Panc1 (cell line): ENCODE results near the gene SLC44A3. TPM values are rescaled to one million over a fixed set of nuclear protein-coding genes. Genes with fewer than 3 reads are reported as not detected.

Source experiments
- ATAC-seq: fragments of 200-7000 bp; cut with Tn5 transposase; 2 replicates; pipeline ENCODE4 v1.9.1; 2020; ENCODE audit warnings: mild to moderate bottlenecking, moderate library complexity
- BruUV-seq: library from RNA; stranded (reverse); fragments of 400-500 nt; replicated peaks from 2 replicates; lab custom pipeline; 2021; lab: Mats Ljungman, UMichigan
- CTCF ChIA-PET: fragments of 300-600 bp; sonication (Branson Sonifier 250); formaldehyde crosslinking; loops from one replicate; lab custom pipeline; 2022; ENCODE audit warnings: antibody characterized with exemption; lab: Charles Lee
- POLR2A ChIA-PET: fragments of 300-600 bp; sonication (Branson Sonifier 250); formaldehyde crosslinking; loops from one replicate; lab custom pipeline; 2022; ENCODE audit warnings: antibody characterized with exemption; lab: Charles Lee
- DNase-seq: peaks from one replicate; pipeline ENCODE4 v3.0.0-alpha.2; 2010; ENCODE audit warnings: low read depth, low spot score
- H3K27ac ChIP-seq: 2 replicates; pipeline ENCODE4 v1.5.1; 2011; ENCODE audit warnings: mild to moderate bottlenecking, low read length, inconsistent platforms
- H3K27me3 ChIP-seq: fragments of 200-500 bp; sonication (Bioruptor generic); 2 replicates; pipeline ENCODE4 v1.6.0; 2014; ENCODE audit warnings: low read length, inconsistent platforms; ENCODE audit not compliant: control insufficient read depth, insufficient read depth
- H3K36me3 ChIP-seq: fragments of 200-500 bp; sonication (Bioruptor generic); 2 replicates; pipeline ENCODE4 v1.5.1; 2014; ENCODE audit warnings: inconsistent platforms, mild to moderate bottlenecking, low read length, moderate library complexity; ENCODE audit not compliant: control insufficient read depth, insufficient read depth
- H3K4me1 ChIP-seq: 2 replicates; pipeline ENCODE4 v1.5.1; 2011; ENCODE audit warnings: inconsistent platforms, mild to moderate bottlenecking, low read length, moderate library complexity; ENCODE audit not compliant: control insufficient read depth, insufficient read depth
- H3K4me3 ChIP-seq, 2 experiments: 2 replicates each; pipeline ENCODE4 v1.5.1; 2011 to 2012; ENCODE audit warnings: low read depth in 2 of 2, low read length in 2 of 2, mild to moderate bottlenecking in 2 of 2, inconsistent platforms in 1 of 2, moderate library complexity in 1 of 2
- H3K9me3 ChIP-seq: fragments of 200-500 bp; sonication (Bioruptor generic); 2 replicates; pipeline ENCODE4 v1.5.1; 2014; ENCODE audit warnings: low read depth, mild to moderate bottlenecking, inconsistent platforms, low read length, moderate library complexity; ENCODE audit not compliant: control insufficient read depth, insufficient read depth
- CTCF ChIP-seq: fragments of 450-650 bp; IDR thresholded peaks from 2 replicates; pipeline ENCODE4 v1.5.1; 2017; ENCODE audit warnings: mild to moderate bottlenecking
- POLR2AphosphoS5 ChIP-seq: IDR thresholded peaks from 2 replicates; pipeline ENCODE4 v1.6.1; 2012; ENCODE audit warnings: mild to moderate bottlenecking, low read depth, low read length, moderate library complexity
- REST ChIP-seq, 2 experiments: IDR thresholded peaks; 2 replicates each; pipeline ENCODE4 v1.6.1; 2011 to 2012; ENCODE audit warnings: low read depth in 2 of 2, control low read depth in 1 of 2, low read length in 1 of 2, mild to moderate bottlenecking in 1 of 2, moderate library complexity in 1 of 2; ENCODE audit not compliant: insufficient read depth in 1 of 2
- TCF7L2 ChIP-seq: IDR thresholded peaks from 2 replicates; pipeline ENCODE4 v1.6.1; 2011; ENCODE audit warnings: mild to moderate bottlenecking, low read depth, low read length, inconsistent platforms
- in situ Hi-C: cut with HindIII; loops from 2 replicates; pipeline ENCODE4 v1.10.0; 2016; ENCODE audit warnings: low sequenced_read_pairs, low pct_unique_long_range_greater_than_20kb
- intact Hi-C: fragments of 100-400 bp; cut with micrococcal nuclease; formaldehyde crosslinking; loops from one replicate; pipeline ENCODE4 v1.10.0; 2022; ENCODE audit not compliant: unreplicated experiment
- total RNA-seq: library from RNA; stranded (reverse); gene quantifications from one replicate; pipeline ENCODE4 v1.2.1, GENCODE V29; 2021; ENCODE audit not compliant: unreplicated experiment

Gene SLC44A3
- total RNA-seq, 1 experiment from 2014 or later: 1.3 TPM

GRCh38 chr1:94799206-94799605, 21.0 kb upstream of the SLC44A3 start:
- CTCF ChIA-PET: no interaction called here
- TF ChIP-seq CTCF: no peak
- TF ChIP-seq REST (IDR thresholded peaks at IDR 0.05; ENCODE audit: insufficient read depth in 1 of 2, low read depth in 2 of 2, low read length in 1 of 2): no peak
- no peak for DNase-seq
- Histone ChIP-seq H3K4me3 (no peak overlapping the region), H3K27me3 (no peaks in the 10 kb centered on the region), H3K9me3 (no peaks in the 10 kb centered on the region), H3K36me3 (no peaks in the 10 kb centered on the region; the same call in 1 of the 2 replicates), H3K4me1 (peaks cover 10% of the 10 kb centered on the region; the same call in 1 of the 2 replicates), H3K27ac (no peak overlapping the region)
- BruUV-seq: no TSS peak
- in situ Hi-C loops: no loop called here
- POLR2A ChIA-PET: no interaction called here
- no peak for ATAC-seq
- intact Hi-C loops: no loop called here

GRCh38 chr1:94801919-94802546, 18.1 kb upstream of the SLC44A3 start:
- H3K4me1 ChIP-seq: peaks cover 10% of the 10 kb centered on the region; the same call in 1 of the 2 replicates
- in situ Hi-C loops: no loop called here
- no peak for TF ChIP-seq REST (IDR thresholded peaks at IDR 0.05; ENCODE audit: insufficient read depth in 1 of 2, low read depth in 2 of 2, low read length in 1 of 2)
- no peak for TF ChIP-seq POLR2AphosphoS5
- peak; percentile 67; the same call in 1 of the 2 replicates for TF ChIP-seq TCF7L2
- TF ChIP-seq CTCF: peak; percentile 63
- ChIA-PET CTCF (no interaction called here), POLR2A (no interaction called here)
- H3K9me3 ChIP-seq: no peaks in the 10 kb centered on the region
- DNase-seq (peak; percentile 12), ATAC-seq (peak; percentile 94)
- peak overlapping the region; percentile 70 for H3K27ac ChIP-seq
- BruUV-seq: no TSS peak
- peak overlapping the region; percentile 18 to 32; a peak in 3 of 4 replicates for H3K4me3 ChIP-seq
- H3K27me3 ChIP-seq: no peaks in the 10 kb centered on the region
- intact Hi-C loops: loop anchor here (1.0 kb wide), 1 partner anchor 288 kb away; no protein-coding TSS in a partner anchor
- no peaks in the 10 kb centered on the region; the same call in 1 of the 2 replicates for H3K36me3 ChIP-seq
